Tibial nerve (tissue), 4 donors: ENCODE data around the gene MBNL2. TPM values are rescaled to one million over a fixed set of nuclear protein-coding genes. Genes with fewer than 3 reads are reported as not detected.

Experiments used
- DNase-seq, 2 donors: peaks; one replicate each; pipeline ENCODE4 v3.0.0-alpha.2; 2019; ENCODE audit warnings: low spot score in 2 of 2
- H3K27ac ChIP-seq, 4 donors: fragments of 200-600 bp; sonication (generic) in 3 of 4; one replicate each; pipeline ENCODE4 v1.5.1; 2017 to 2019; ENCODE audit warnings: mild to moderate bottlenecking in 1 of 4
- H3K27me3 ChIP-seq, 2 donors: fragments of 200-600 bp; sonication (generic) in 1 of 2; one replicate each; pipeline versions ENCODE4 v1.5.1 to v1.6.0; 2017 to 2019
- H3K36me3 ChIP-seq, 3 donors: fragments of 200-600 bp; sonication (generic); one replicate each; pipeline ENCODE4 v1.5.1; 2018 to 2019
- H3K4me1 ChIP-seq, 4 donors: fragments of 200-600 bp; sonication (generic) in 3 of 4; one replicate each; pipeline ENCODE4 v1.5.1; 2017 to 2019
- H3K4me3 ChIP-seq, 4 donors: fragments of 200-600 bp; sonication (generic) in 3 of 4; one replicate each; pipeline ENCODE4 v1.5.1; 2017 to 2019; ENCODE audit warnings: mild to moderate bottlenecking in 1 of 4, moderate library complexity in 1 of 4
- H3K9me3 ChIP-seq, 4 donors: fragments of 200-600 bp; sonication (generic) in 3 of 4; one replicate each; pipeline ENCODE4 v1.5.1; 2017 to 2019
- EP300 ChIP-seq, 2 donors: sonication (generic); formaldehyde crosslinking; IDR thresholded peaks; one replicate each; pipeline ENCODE4 v1.6.1; 2017; ENCODE audit warnings: antibody characterized with exemption in 2 of 2, mild to moderate bottlenecking in 1 of 2
- POLR2A ChIP-seq, 2 donors: fragments of 450-650 bp; IDR thresholded peaks; one replicate each; pipeline ENCODE4 v1.6.1; 2017; ENCODE audit warnings: antibody characterized with exemption in 2 of 2, mild to moderate bottlenecking in 2 of 2, moderate library complexity in 2 of 2
- WGBS, 2 donors: methylation state at CpG; one replicate each; pipeline ENCODE4 v1.1.5; 2018; 5-methylcytosine and 5-hydroxymethylcytosine counted together
- total RNA-seq, 4 donors: library from RNA; depleted of rRNA; stranded (reverse); fragments of >200 nt; gene quantifications; one replicate each; pipeline ENCODE4 v1.1.0, GENCODE V29; 2016
- TF ChIP-seq, protein P1 (sequence below), 5 experiments: fragments of 200-600 bp in 3 of 5; fragments of 450-650 bp in 2 of 5; sonication (generic) in 3 of 5; IDR thresholded peaks; one replicate each; pipeline ENCODE4 v1.5.1; 2016 to 2019; ENCODE audit warnings: antibody characterized with exemption in 5 of 5, mild to moderate bottlenecking in 3 of 5, moderate library complexity in 2 of 5

MBNL2 gene
- total RNA-seq, 4 donors from 2014 or later, result 87.9 to 126 (median 95.5) TPM

DNA sequence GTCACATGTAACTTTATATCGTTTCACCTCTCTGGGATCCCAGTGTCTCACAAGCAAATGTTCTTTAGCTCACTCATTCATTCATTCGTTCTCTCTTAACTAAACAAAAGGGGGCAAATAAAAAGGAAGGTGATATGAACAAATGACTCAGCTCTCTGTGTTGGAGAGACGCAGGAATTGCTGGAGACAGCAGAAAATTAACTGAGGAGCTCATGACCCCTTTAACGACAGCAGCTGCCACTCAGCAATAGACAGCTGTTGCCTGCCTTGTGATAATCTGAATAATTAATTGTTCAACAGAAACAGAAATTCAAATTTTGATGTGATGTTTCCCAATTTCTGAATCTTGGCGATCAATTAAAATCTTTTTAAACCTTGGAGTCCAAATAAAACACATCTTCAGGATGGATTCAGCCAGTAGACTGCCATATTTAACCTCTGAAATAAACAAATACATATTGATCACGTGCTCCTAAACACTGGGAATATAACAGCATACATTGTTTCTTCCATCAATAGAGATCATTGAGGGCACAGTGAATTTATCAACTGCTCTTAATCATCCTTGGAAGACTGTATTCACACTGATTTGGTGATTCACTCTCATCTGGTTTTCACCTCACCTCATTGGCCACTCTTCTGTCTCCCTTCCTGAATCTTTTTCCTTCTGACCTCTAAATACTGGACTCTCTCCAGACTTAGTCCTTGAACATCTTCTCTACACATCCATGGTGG is 63.3 kb downstream of the MBNL2 start:
- Histone ChIP-seq H3K36me3 (no peaks in the 10 kb centered on the region), H3K4me3 (no peak overlapping the region), H3K27ac (peak overlapping the region in 1 of 4 donors; percentile 4), H3K27me3 (no peaks in the 10 kb centered on the region), H3K9me3 (no peaks in the 10 kb centered on the region), H3K4me1 (peaks cover 0 to 78% (median 29%) of the 10 kb centered on the region in 4 donors)
- 54 to 56% methylated on average over 6 of the region's 6 CpGs for WGBS, 2 donors
- TF ChIP-seq POLR2A (IDR thresholded peaks at IDR 0.05) (no peak), EP300 (IDR thresholded peaks at IDR 0.05) (no peak)
- TF ChIP-seq, protein P1, sequence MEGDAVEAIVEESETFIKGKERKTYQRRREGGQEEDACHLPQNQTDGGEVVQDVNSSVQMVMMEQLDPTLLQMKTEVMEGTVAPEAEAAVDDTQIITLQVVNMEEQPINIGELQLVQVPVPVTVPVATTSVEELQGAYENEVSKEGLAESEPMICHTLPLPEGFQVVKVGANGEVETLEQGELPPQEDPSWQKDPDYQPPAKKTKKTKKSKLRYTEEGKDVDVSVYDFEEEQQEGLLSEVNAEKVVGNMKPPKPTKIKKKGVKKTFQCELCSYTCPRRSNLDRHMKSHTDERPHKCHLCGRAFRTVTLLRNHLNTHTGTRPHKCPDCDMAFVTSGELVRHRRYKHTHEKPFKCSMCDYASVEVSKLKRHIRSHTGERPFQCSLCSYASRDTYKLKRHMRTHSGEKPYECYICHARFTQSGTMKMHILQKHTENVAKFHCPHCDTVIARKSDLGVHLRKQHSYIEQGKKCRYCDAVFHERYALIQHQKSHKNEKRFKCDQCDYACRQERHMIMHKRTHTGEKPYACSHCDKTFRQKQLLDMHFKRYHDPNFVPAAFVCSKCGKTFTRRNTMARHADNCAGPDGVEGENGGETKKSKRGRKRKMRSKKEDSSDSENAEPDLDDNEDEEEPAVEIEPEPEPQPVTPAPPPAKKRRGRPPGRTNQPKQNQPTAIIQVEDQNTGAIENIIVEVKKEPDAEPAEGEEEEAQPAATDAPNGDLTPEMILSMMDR (IDR thresholded peaks at IDR 0.05), result no peak
- DNase-seq, result no peak

DNA sequence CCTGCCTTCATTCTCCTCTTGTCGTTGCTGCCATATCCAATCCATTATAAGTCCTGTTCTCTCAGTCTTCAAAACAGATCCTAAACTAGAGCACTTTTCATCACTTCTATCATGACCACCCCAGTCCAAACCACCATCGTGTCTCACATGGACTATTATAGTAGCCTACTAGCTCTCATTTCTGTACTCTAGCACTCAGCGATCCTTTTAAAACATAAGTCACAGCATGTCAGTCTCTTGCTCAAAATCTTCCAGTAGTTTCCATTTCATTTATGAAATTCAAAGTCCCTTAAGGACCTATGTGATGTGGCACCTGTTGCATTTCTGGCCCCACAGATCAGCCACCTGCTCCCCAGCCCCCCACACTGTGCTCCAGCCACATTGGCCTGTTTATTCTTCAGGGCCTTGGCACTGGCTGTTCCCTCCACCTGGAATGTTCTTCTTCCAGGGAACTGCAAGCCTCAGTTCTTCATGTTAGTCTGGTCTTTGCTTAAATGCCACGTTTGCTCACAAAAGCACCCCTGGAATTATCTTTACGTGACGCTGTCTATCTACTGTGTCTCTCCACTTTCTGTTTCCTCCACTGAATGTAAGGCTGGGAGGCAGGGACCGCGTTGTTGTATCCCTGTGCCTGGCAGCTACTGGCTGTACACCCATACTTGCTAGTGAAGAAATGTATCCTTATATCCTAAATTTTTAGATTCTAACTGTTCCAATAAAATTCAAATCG is 64.3 kb downstream of the MBNL2 start:
- Histone ChIP-seq H3K36me3 (no peaks in the 10 kb centered on the region), H3K4me1 (peaks cover 0 to 76% (median 19%) of the 10 kb centered on the region in 4 donors), H3K27me3 (no peaks in the 10 kb centered on the region), H3K27ac (peak overlapping the region in 1 of 4 donors; percentile 52), H3K9me3 (no peaks in the 10 kb centered on the region), H3K4me3 (no peak overlapping the region)
- WGBS, 2 donors, result 84 to 86% methylated on average over 9 of the region's 9 CpGs
- DNase-seq, result no peak
- TF ChIP-seq POLR2A (IDR thresholded peaks at IDR 0.05), result no peak
- TF ChIP-seq EP300 (IDR thresholded peaks at IDR 0.05), result no peak
- TF ChIP-seq, protein P1 (IDR thresholded peaks at IDR 0.05), result no peak

DNA sequence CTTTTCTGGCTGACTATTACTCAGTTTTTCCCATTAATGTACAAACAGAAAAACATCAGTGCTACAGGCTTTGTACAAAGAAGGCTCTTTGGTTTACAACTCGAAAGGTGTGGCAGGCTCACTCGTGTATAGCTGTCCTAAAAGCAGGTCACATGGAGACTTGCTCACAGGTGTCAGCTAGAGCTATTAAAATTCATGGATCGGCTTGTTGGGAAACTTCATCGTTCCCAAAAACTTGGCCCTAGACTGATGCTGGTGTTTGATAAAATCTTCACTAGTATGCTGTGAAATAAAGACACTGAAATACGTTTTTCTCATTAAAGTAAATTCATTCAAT is 64.9 kb downstream of the MBNL2 start:
- H3K4me3 ChIP-seq, result no peak overlapping the region
- H3K4me1 ChIP-seq, result peaks cover 0 to 71% (median 15%) of the 10 kb centered on the region in 4 donors
- H3K36me3 ChIP-seq, result no peaks in the 10 kb centered on the region
- H3K9me3 ChIP-seq, result no peaks in the 10 kb centered on the region
- DNase-seq, result no peak
- peak overlapping the region in 1 of 4 donors; percentile 52 for H3K27ac ChIP-seq
- 68 to 70% methylated on average over 5 of the region's 5 CpGs for WGBS, 2 donors
- no peak for TF ChIP-seq EP300 (IDR thresholded peaks at IDR 0.05)
- TF ChIP-seq, protein P1 (IDR thresholded peaks at IDR 0.05), result no peak
- no peak for TF ChIP-seq POLR2A (IDR thresholded peaks at IDR 0.05)
- H3K27me3 ChIP-seq, result no peaks in the 10 kb centered on the region

DNA sequence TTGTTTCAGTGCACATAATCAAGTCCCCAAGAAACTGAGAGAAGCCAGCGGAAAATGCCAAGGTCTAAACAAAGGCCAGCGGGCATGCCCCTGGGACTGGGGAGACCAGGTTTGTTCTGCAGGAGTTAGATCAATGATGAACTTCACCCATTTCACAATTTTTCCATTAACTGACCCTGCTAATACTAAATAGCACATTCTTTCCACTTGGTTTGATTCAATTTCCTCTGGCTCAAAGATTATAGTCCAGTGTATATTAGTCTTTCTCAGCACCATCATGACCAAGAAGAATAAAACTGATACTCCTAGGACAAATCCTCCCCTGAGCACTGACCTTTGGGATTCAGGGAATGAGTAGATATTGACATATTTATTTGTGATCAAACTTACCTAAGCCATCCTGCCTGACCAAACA is 66.4 kb downstream of the MBNL2 start:
- Histone ChIP-seq H3K4me1 (peaks cover 0 to 64% (median 6%) of the 10 kb centered on the region in 4 donors), H3K9me3 (no peaks in the 10 kb centered on the region), H3K27me3 (no peaks in the 10 kb centered on the region), H3K27ac (peak overlapping the region in 1 of 4 donors; percentile 47), H3K4me3 (no peak overlapping the region), H3K36me3 (no peaks in the 10 kb centered on the region)
- TF ChIP-seq, protein P1 (IDR thresholded peaks at IDR 0.05), result no peak
- no peak for TF ChIP-seq EP300 (IDR thresholded peaks at IDR 0.05)
- no peak for TF ChIP-seq POLR2A (IDR thresholded peaks at IDR 0.05)
- WGBS, 2 donors, result 95 to 96% methylated on average over 2 of the region's 2 CpGs
- DNase-seq, result no peak
